WTC11 (cell line): ENCODE data around the gene TNNI2. TPM values are rescaled to one million over a fixed set of nuclear protein-coding genes. Genes with fewer than 3 reads are reported as not detected.

ENCODE experiments used
- ATAC-seq: fragments of 200-7000 bp; cut with Tn5 transposase; 2 replicates; pipeline ENCODE4 v1.10.0; 2021; ENCODE audit warnings: mild to moderate bottlenecking, moderate library complexity
- CTCF ChIA-PET: fragments of 300-600 bp; sonication (Branson Sonifier 250); formaldehyde crosslinking; loops from one replicate; lab custom pipeline; 2021; ENCODE audit warnings: antibody characterized with exemption; lab: Charles Lee
- POLR2A ChIA-PET: fragments of 350-600 bp; sonication (Branson Sonifier 250); formaldehyde crosslinking; loops from one replicate; lab custom pipeline; 2021; ENCODE audit warnings: antibody characterized with exemption; lab: Charles Lee
- DNase-seq: peaks from one replicate; pipeline ENCODE4 v3.0.0; 2021; ENCODE audit warnings: low spot score
- H3K27ac Mint-ChIP-seq: 2 replicates; pipeline ENCODE4 v1.8.0; 2021; ENCODE audit warnings: mixed read lengths
- H3K27me3 Mint-ChIP-seq: 2 replicates; pipeline ENCODE4 v1.8.0; 2021; ENCODE audit warnings: low read depth, mild to moderate bottlenecking, moderate library complexity, mixed read lengths
- H3K36me3 Mint-ChIP-seq: 2 replicates; pipeline ENCODE4 v1.8.0; 2021; ENCODE audit warnings: mixed read lengths
- H3K4me1 Mint-ChIP-seq: 2 replicates; pipeline ENCODE4 v1.8.0; 2022; ENCODE audit warnings: mixed read lengths
- H3K4me3 Mint-ChIP-seq: 2 replicates; pipeline ENCODE4 v1.8.0; 2021; ENCODE audit warnings: mild to moderate bottlenecking, moderate library complexity, mixed read lengths
- H3K9me3 Mint-ChIP-seq: 2 replicates; pipeline ENCODE4 v1.8.0; 2021; ENCODE audit warnings: mixed read lengths
- ELF4 ChIP-seq: sonication (generic); formaldehyde crosslinking; IDR thresholded peaks from 2 replicates; pipeline ENCODE4 v1.8.1; 2022; ENCODE audit warnings: low read depth, mild to moderate bottlenecking, moderate library complexity, missing genetic modification reagents
- EMX1 ChIP-seq: fragments of 250-450 bp; sonication (Bioruptor Pico); IDR thresholded peaks from 2 replicates; pipeline ENCODE4 v1.8.0; 2021; ENCODE audit warnings: mild to moderate bottlenecking
- ETV6 ChIP-seq: sonication (generic); formaldehyde crosslinking; IDR thresholded peaks from 2 replicates; pipeline ENCODE4 v1.8.1; 2022; ENCODE audit warnings: mild to moderate bottlenecking, missing genetic modification reagents
- FOXK1 ChIP-seq: sonication (generic); formaldehyde crosslinking; IDR thresholded peaks from 2 replicates; pipeline ENCODE4 v1.8.0; 2022; ENCODE audit warnings: mild to moderate bottlenecking, moderate library complexity, missing genetic modification reagents
- GABPB1 ChIP-seq: sonication (generic); formaldehyde crosslinking; IDR thresholded peaks from 2 replicates; pipeline ENCODE4 v1.8.1; 2023; ENCODE audit warnings: mild to moderate bottlenecking, missing genetic modification reagents
- JUN ChIP-seq: sonication (generic); formaldehyde crosslinking; IDR thresholded peaks from 2 replicates; pipeline ENCODE4 v1.8.0; 2023; ENCODE audit warnings: mild to moderate bottlenecking, missing genetic modification reagents
- NR3C1 ChIP-seq: sonication (generic); formaldehyde crosslinking; conservative IDR thresholded peaks from 2 replicates; pipeline ENCODE4 v1.8.1; 2023; ENCODE audit warnings: low read depth, mild to moderate bottlenecking, missing genetic modification reagents
- ZNF138 ChIP-seq: sonication (generic); formaldehyde crosslinking; conservative IDR thresholded peaks from 2 replicates; pipeline ENCODE4 v1.8.1; 2022; ENCODE audit warnings: mild to moderate bottlenecking, moderate library complexity, missing genetic modification reagents
- total RNA-seq: library from RNA; stranded (reverse); gene quantifications from 3 replicates; pipeline ENCODE4 v1.2.3, GENCODE V29; 2021
- TF ChIP-seq, protein P1 (sequence below): sonication (generic); formaldehyde crosslinking; IDR thresholded peaks from 2 replicates; pipeline ENCODE4 v1.8.0; 2022; ENCODE audit warnings: missing genetic modification reagents
- TF ChIP-seq, protein P2 (sequence below): sonication (generic); formaldehyde crosslinking; IDR thresholded peaks from 2 replicates; pipeline ENCODE4 v1.8.0; 2022; ENCODE audit warnings: mild to moderate bottlenecking, missing genetic modification reagents
- TF ChIP-seq, protein P3 (sequence below): fragments of 250-450 bp; sonication (Bioruptor Pico); conservative IDR thresholded peaks from 2 replicates; pipeline ENCODE4 v1.9.0; 2021; ENCODE audit warnings: mild to moderate bottlenecking
- TF ChIP-seq, protein P4 (sequence below): sonication (generic); formaldehyde crosslinking; IDR thresholded peaks from 2 replicates; pipeline ENCODE4 v1.8.1; 2022; ENCODE audit warnings: missing genetic modification reagents, borderline replicate concordance
- TF ChIP-seq, protein P5 (sequence below): fragments of 250-450 bp; sonication (Bioruptor Pico); IDR thresholded peaks from 2 replicates; pipeline ENCODE4 v1.9.0; 2021; ENCODE audit warnings: mild to moderate bottlenecking, borderline replicate concordance
- TF ChIP-seq, protein P6 (sequence below): sonication (generic); formaldehyde crosslinking; IDR thresholded peaks from 2 replicates; pipeline ENCODE4 v1.8.1; 2023; ENCODE audit warnings: mild to moderate bottlenecking, missing genetic modification reagents, moderate library complexity

The TNNI2 gene
- total RNA-seq, 1 experiment from 2014 or later = not detected

DNA sequence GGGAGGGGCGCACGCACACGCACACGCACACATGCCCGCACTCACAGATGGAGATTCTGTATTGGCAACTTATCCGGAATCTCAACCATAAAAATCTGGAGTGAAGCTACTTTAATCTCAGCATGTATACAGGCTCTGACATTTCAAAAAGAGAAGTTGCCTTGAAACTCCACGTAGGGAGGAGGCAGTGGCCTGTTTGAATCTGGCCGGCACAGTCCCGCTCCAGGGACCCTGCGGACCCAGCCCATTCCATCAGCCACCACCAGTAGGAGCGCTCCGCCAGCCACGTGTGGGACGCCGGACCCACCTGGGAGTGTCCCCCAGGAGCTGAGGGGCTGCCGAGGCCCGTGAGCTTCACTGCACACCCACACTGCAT, 5.9 kb upstream of the TNNI2 start (continued):
- TF ChIP-seq, protein P1, sequence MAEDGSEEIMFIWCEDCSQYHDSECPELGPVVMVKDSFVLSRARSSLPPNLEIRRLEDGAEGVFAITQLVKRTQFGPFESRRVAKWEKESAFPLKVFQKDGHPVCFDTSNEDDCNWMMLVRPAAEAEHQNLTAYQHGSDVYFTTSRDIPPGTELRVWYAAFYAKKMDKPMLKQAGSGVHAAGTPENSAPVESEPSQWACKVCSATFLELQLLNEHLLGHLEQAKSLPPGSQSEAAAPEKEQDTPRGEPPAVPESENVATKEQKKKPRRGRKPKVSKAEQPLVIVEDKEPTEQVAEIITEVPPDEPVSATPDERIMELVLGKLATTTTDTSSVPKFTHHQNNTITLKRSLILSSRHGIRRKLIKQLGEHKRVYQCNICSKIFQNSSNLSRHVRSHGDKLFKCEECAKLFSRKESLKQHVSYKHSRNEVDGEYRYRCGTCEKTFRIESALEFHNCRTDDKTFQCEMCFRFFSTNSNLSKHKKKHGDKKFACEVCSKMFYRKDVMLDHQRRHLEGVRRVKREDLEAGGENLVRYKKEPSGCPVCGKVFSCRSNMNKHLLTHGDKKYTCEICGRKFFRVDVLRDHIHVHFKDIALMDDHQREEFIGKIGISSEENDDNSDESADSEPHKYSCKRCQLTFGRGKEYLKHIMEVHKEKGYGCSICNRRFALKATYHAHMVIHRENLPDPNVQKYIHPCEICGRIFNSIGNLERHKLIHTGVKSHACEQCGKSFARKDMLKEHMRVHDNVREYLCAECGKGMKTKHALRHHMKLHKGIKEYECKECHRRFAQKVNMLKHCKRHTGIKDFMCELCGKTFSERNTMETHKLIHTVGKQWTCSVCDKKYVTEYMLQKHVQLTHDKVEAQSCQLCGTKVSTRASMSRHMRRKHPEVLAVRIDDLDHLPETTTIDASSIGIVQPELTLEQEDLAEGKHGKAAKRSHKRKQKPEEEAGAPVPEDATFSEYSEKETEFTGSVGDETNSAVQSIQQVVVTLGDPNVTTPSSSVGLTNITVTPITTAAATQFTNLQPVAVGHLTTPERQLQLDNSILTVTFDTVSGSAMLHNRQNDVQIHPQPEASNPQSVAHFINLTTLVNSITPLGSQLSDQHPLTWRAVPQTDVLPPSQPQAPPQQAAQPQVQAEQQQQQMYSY = no peak

DNA sequence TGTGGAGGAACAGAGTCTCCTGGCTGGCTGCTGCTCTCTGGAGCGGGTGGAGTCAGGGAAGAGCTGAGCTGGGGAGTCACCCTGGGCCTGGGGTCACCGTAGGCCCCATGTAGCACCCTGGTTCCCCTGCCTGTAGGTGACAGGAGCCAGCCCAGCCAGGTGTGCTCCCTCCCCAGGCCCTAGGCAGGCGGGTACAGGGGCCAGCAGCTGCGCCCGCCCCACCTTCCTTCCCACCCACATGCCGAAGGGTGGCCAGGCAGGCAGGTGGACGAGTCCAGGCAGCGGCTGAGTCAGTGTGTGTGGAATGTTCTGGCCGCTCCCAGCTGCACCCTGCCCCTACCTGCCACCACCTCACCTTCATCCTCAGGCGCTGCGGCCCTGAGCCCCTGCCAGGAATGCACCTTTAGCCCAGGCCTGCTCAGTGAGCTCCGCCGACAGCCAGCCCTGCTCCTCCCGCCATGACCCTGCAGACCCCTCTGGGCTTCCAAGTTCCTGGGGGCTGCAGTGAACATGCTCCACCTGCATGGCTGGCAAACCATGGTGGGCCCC, 4.6 kb upstream of the TNNI2 start:
- no peaks in the 10 kb centered on the region for H3K9me3 Mint-ChIP-seq
- TF ChIP-seq, protein P2, sequence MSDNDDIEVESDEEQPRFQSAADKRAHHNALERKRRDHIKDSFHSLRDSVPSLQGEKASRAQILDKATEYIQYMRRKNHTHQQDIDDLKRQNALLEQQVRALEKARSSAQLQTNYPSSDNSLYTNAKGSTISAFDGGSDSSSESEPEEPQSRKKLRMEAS (CRISPR knock-in tag) = no peak
- TF ChIP-seq, protein P3, sequence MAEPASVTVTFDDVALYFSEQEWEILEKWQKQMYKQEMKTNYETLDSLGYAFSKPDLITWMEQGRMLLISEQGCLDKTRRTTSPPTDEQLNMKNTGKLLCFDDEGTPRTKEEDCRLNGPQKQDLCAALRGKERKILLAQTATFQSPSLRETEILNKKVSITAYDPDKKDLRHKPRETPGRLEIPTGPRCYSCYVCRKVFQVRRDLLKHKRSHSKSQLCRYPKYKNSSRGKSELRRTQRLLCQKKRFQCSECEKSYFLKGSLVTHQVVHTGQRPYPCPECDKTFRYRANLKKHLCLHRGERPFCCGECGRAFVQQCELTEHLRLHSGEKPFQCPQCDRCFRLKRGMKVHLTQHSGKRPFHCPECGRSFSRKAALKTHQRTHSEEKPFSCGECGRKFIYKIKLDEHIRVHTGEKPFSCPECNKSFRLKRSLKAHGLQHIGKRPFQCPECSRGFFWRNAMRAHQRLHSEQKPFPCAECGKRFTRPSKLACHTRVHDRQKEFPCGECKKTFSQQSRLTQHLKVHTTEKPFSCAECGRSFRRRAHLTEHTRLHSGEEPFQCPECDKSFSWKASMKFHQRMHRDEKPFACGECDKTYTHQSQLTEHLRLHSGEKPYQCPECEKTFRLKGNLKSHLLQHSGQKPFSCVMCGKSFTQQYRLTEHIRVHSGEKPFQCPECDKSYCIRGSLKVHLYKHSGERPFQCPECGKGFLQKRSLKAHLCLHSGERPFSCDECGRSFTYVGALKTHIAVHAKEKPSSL = no peak
- no peak for TF ChIP-seq ETV6
- no peak for TF ChIP-seq ELF4 (CRISPR knock-in tag)
- no peak for TF ChIP-seq EMX1 (CRISPR knock-in tag)
- TF ChIP-seq JUN (CRISPR knock-in tag) = no peak
- no peak for TF ChIP-seq GABPB1 (CRISPR knock-in tag)
- no peak for TF ChIP-seq FOXK1 (CRISPR knock-in tag)
- no peak for TF ChIP-seq ZNF138 (CRISPR knock-in tag)
- TF ChIP-seq, protein P4, sequence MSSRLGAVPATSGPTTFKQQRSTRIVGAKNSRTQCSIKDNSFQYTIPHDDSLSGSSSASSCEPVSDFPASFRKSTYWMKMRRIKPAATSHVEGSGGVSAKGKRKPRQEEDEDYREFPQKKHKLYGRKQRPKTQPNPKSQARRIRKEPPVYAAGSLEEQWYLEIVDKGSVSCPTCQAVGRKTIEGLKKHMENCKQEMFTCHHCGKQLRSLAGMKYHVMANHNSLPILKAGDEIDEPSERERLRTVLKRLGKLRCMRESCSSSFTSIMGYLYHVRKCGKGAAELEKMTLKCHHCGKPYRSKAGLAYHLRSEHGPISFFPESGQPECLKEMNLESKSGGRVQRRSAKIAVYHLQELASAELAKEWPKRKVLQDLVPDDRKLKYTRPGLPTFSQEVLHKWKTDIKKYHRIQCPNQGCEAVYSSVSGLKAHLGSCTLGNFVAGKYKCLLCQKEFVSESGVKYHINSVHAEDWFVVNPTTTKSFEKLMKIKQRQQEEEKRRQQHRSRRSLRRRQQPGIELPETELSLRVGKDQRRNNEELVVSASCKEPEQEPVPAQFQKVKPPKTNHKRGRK (CRISPR knock-in tag) = no peak
- TF ChIP-seq, protein P5, sequence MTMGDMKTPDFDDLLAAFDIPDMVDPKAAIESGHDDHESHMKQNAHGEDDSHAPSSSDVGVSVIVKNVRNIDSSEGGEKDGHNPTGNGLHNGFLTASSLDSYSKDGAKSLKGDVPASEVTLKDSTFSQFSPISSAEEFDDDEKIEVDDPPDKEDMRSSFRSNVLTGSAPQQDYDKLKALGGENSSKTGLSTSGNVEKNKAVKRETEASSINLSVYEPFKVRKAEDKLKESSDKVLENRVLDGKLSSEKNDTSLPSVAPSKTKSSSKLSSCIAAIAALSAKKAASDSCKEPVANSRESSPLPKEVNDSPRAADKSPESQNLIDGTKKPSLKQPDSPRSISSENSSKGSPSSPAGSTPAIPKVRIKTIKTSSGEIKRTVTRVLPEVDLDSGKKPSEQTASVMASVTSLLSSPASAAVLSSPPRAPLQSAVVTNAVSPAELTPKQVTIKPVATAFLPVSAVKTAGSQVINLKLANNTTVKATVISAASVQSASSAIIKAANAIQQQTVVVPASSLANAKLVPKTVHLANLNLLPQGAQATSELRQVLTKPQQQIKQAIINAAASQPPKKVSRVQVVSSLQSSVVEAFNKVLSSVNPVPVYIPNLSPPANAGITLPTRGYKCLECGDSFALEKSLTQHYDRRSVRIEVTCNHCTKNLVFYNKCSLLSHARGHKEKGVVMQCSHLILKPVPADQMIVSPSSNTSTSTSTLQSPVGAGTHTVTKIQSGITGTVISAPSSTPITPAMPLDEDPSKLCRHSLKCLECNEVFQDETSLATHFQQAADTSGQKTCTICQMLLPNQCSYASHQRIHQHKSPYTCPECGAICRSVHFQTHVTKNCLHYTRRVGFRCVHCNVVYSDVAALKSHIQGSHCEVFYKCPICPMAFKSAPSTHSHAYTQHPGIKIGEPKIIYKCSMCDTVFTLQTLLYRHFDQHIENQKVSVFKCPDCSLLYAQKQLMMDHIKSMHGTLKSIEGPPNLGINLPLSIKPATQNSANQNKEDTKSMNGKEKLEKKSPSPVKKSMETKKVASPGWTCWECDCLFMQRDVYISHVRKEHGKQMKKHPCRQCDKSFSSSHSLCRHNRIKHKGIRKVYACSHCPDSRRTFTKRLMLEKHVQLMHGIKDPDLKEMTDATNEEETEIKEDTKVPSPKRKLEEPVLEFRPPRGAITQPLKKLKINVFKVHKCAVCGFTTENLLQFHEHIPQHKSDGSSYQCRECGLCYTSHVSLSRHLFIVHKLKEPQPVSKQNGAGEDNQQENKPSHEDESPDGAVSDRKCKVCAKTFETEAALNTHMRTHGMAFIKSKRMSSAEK (CRISPR knock-in tag) = no peak
- TF ChIP-seq NR3C1 = no peak
- TF ChIP-seq, protein P6, sequence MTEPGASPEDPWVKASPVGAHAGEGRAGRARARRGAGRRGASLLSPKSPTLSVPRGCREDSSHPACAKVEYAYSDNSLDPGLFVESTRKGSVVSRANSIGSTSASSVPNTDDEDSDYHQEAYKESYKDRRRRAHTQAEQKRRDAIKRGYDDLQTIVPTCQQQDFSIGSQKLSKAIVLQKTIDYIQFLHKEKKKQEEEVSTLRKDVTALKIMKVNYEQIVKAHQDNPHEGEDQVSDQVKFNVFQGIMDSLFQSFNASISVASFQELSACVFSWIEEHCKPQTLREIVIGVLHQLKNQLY (CRISPR knock-in tag) = no peak
- H3K27ac Mint-ChIP-seq = no peak overlapping the region
- DNase-seq (no peak), ATAC-seq (no peak)
- 0 out of 2 replicates have a peak, but pooled peaks cover 2% of the 10 kb centered on the region for H3K4me1 Mint-ChIP-seq
- ChIA-PET POLR2A (interaction anchor here (0.6 kb wide), 1 partner anchor 12 kb away, joined by 3 read pairs; no protein-coding TSS in a partner anchor), CTCF (interaction anchor here (0.7 to 7.8 kb wide), 22 partner anchors 8 to 321 kb away, joined by 3 to 271 read pairs (median 15); no protein-coding TSS in a partner anchor)
- H3K4me3 Mint-ChIP-seq = no peak overlapping the region
- H3K27me3 Mint-ChIP-seq = peaks cover 5% of the 10 kb centered on the region
- no peaks in the 10 kb centered on the region for H3K36me3 Mint-ChIP-seq
